HEK293 (cell line): Measurements from ENCODE around the gene TCEA2.

Experiments
- KLF10 ChIP-seq: fragments of 450-650 bp; IDR thresholded peaks from 2 replicates; pipeline ENCODE4 v1.5.1; 2018; ENCODE audit warnings: missing biosample characterization, mild to moderate bottlenecking, missing genetic modification characterization
- KLF8 ChIP-seq: fragments of 450-650 bp; formaldehyde crosslinking; IDR thresholded peaks from 2 replicates; pipeline ENCODE4 v1.5.1; 2016; ENCODE audit warnings: missing biosample characterization, missing genetic modification characterization
- YY1 ChIP-seq: fragments of 450-650 bp; formaldehyde crosslinking; IDR thresholded peaks from 2 replicates; pipeline ENCODE4 v1.5.1; 2018; ENCODE audit warnings: missing biosample characterization, missing genetic modification characterization
- ZNF121 ChIP-seq: fragments of 450-650 bp; formaldehyde crosslinking; IDR thresholded peaks from 2 replicates; pipeline ENCODE4 v1.5.1; 2016; ENCODE audit warnings: missing biosample characterization, missing genetic modification characterization
- ZNF354C ChIP-seq: fragments of 450-650 bp; formaldehyde crosslinking; IDR thresholded peaks from 2 replicates; pipeline ENCODE4 v1.5.1; 2016; ENCODE audit warnings: missing biosample characterization, missing genetic modification characterization, low read depth, borderline replicate concordance
- ZNF510 ChIP-seq: fragments of 450-650 bp; formaldehyde crosslinking; IDR thresholded peaks from 2 replicates; pipeline ENCODE4 v1.5.1; 2018; ENCODE audit warnings: mild to moderate bottlenecking, missing genetic modification characterization, missing biosample characterization; ENCODE audit not compliant: insufficient replicate concordance
- TF ChIP-seq, protein P1 (sequence below): fragments of 450-650 bp; IDR thresholded peaks from 2 replicates; pipeline ENCODE4 v1.5.1; 2018; ENCODE audit warnings: missing biosample characterization, missing genetic modification characterization
- TF ChIP-seq, protein P2 (sequence below): fragments of 450-650 bp; formaldehyde crosslinking; IDR thresholded peaks from 2 replicates; pipeline ENCODE4 v1.5.1; 2016; ENCODE audit warnings: missing biosample characterization, missing genetic modification characterization
- TF ChIP-seq, protein P3 (sequence below): fragments of 450-650 bp; formaldehyde crosslinking; IDR thresholded peaks from 2 replicates; pipeline ENCODE4 v1.5.1; 2016; ENCODE audit warnings: missing biosample characterization, missing genetic modification characterization
- TF ChIP-seq, protein P4 (sequence below): fragments of 450-650 bp; formaldehyde crosslinking; IDR thresholded peaks from 2 replicates; pipeline ENCODE4 v1.5.1; 2016; ENCODE audit warnings: missing biosample characterization, missing genetic modification characterization

DNA sequence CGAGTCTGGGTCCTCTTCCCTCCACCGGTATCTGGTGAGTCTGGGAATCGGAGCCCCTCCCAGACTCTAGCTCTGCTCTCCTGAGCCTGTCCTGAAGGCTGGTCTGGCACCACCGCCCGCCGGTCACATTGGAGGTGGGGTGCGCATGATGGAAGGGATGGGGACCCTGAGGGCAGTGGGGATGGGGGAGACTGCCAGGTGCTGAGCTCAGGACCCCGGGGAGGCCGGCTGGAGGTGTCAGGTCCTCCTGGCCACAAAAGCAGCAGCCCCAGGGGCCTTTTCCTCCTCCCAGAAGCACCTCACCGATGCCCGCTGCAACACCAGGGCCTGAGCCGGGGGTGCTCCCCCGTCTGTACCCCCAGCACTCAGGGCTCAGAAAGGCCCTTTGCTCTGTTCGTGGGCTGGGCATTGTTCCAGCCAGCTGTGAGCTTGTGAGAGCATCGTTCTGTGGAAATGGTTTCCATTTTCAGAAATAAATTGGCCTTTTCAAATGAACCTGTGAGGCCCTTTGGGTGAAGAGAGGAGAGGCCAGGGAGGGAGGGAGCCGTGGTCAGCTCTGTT is 46.9 kb downstream of the TCEA2 start:
- TF ChIP-seq, protein P1, sequence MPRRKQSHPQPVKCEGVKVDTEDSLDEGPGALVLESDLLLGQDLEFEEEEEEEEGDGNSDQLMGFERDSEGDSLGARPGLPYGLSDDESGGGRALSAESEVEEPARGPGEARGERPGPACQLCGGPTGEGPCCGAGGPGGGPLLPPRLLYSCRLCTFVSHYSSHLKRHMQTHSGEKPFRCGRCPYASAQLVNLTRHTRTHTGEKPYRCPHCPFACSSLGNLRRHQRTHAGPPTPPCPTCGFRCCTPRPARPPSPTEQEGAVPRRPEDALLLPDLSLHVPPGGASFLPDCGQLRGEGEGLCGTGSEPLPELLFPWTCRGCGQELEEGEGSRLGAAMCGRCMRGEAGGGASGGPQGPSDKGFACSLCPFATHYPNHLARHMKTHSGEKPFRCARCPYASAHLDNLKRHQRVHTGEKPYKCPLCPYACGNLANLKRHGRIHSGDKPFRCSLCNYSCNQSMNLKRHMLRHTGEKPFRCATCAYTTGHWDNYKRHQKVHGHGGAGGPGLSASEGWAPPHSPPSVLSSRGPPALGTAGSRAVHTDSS (tag by site-specific recombination) = no peak
- TF ChIP-seq, protein P2, sequence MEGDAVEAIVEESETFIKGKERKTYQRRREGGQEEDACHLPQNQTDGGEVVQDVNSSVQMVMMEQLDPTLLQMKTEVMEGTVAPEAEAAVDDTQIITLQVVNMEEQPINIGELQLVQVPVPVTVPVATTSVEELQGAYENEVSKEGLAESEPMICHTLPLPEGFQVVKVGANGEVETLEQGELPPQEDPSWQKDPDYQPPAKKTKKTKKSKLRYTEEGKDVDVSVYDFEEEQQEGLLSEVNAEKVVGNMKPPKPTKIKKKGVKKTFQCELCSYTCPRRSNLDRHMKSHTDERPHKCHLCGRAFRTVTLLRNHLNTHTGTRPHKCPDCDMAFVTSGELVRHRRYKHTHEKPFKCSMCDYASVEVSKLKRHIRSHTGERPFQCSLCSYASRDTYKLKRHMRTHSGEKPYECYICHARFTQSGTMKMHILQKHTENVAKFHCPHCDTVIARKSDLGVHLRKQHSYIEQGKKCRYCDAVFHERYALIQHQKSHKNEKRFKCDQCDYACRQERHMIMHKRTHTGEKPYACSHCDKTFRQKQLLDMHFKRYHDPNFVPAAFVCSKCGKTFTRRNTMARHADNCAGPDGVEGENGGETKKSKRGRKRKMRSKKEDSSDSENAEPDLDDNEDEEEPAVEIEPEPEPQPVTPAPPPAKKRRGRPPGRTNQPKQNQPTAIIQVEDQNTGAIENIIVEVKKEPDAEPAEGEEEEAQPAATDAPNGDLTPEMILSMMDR (tag by site-specific recombination) = no peak
- TF ChIP-seq KLF8 (tag by site-specific recombination) (no peak), YY1 (tag by site-specific recombination) (no peak), ZNF510 (tag by site-specific recombination) (no peak), ZNF354C (no peak), KLF10 (tag by site-specific recombination) (no peak), ZNF121 (tag by site-specific recombination) (no peak)
- TF ChIP-seq, protein P3, sequence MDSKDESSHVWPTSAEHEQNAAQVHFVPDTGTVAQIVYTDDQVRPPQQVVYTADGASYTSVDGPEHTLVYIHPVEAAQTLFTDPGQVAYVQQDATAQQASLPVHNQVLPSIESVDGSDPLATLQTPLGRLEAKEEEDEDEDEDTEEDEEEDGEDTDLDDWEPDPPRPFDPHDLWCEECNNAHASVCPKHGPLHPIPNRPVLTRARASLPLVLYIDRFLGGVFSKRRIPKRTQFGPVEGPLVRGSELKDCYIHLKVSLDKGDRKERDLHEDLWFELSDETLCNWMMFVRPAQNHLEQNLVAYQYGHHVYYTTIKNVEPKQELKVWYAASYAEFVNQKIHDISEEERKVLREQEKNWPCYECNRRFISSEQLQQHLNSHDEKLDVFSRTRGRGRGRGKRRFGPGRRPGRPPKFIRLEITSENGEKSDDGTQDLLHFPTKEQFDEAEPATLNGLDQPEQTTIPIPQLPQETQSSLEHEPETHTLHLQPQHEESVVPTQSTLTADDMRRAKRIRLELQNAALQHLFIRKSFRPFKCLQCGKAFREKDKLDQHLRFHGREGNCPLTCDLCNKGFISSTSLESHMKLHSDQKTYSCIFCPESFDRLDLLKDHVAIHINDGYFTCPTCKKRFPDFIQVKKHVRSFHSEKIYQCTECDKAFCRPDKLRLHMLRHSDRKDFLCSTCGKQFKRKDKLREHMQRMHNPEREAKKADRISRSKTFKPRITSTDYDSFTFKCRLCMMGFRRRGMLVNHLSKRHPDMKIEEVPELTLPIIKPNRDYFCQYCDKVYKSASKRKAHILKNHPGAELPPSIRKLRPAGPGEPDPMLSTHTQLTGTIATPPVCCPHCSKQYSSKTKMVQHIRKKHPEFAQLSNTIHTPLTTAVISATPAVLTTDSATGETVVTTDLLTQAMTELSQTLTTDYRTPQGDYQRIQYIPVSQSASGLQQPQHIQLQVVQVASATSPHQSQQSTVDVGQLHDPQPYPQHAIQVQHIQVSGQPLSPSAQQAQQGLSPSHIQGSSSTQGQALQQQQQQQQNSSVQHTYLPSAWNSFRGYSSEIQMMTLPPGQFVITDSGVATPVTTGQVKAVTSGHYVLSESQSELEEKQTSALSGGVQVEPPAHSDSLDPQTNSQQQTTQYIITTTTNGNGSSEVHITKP (tag by site-specific recombination) = no peak
- TF ChIP-seq, protein P4, sequence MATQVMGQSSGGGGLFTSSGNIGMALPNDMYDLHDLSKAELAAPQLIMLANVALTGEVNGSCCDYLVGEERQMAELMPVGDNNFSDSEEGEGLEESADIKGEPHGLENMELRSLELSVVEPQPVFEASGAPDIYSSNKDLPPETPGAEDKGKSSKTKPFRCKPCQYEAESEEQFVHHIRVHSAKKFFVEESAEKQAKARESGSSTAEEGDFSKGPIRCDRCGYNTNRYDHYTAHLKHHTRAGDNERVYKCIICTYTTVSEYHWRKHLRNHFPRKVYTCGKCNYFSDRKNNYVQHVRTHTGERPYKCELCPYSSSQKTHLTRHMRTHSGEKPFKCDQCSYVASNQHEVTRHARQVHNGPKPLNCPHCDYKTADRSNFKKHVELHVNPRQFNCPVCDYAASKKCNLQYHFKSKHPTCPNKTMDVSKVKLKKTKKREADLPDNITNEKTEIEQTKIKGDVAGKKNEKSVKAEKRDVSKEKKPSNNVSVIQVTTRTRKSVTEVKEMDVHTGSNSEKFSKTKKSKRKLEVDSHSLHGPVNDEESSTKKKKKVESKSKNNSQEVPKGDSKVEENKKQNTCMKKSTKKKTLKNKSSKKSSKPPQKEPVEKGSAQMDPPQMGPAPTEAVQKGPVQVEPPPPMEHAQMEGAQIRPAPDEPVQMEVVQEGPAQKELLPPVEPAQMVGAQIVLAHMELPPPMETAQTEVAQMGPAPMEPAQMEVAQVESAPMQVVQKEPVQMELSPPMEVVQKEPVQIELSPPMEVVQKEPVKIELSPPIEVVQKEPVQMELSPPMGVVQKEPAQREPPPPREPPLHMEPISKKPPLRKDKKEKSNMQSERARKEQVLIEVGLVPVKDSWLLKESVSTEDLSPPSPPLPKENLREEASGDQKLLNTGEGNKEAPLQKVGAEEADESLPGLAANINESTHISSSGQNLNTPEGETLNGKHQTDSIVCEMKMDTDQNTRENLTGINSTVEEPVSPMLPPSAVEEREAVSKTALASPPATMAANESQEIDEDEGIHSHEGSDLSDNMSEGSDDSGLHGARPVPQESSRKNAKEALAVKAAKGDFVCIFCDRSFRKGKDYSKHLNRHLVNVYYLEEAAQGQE (tag by site-specific recombination) = no peak
